Right ventricle myocardium superior (tissue), 1 donor: ENCODE measurements around the gene GRAMD2B. TPM values are rescaled to one million over a fixed set of nuclear protein-coding genes. Genes with fewer than 3 reads are reported as not detected.
A peak's percentile ranks its signal among the peaks of the same experiment; 100 is the strongest.
"Not testable (repeated sequence)": the region's sequence is repeated elsewhere in the genome, so short reads cannot be mapped to it uniquely, and the experiment has no call there.

ENCODE experiments used
- ATAC-seq: fragments of 200-7000 bp; cut with Tn5 transposase; one replicate; pipeline ENCODE4 v1.9.1; 2020; ENCODE audit warnings: mild to moderate bottlenecking; ENCODE audit not compliant: poor library complexity
- DNase-seq: peaks from one replicate; pipeline ENCODE4 v3.0.0-alpha.2; 2020
- intact Hi-C: fragments of 100-400 bp; cut with DNase I; formaldehyde crosslinking; loops from one replicate; pipeline ENCODE4 v1.11.2; 2022
- long read RNA-seq: library from polyadenylated mRNA; unstranded; transcript quantifications from one replicate; pipeline ENCODE4 v2.0.0, GENCODE V29; 2021
- total RNA-seq: library from RNA; stranded (reverse); fragmentation: NEBNext Ultra II Directional; extraction: Animal tissue kit (Norgen Biotek cat#: 25700); gene quantifications from one replicate; pipeline ENCODE4 v1.2.1, GENCODE V29; 2021
- donor health status: DM: no; HTN: yes; CAD: no; lungs with severe emphysema.

The GRAMD2B gene
- 25.4 TPM for total RNA-seq
- long read RNA-seq, transcript GRAMD2B-201 (14 exons, 3,175 nt), result minor isoform, 12 of 53 reads
- long read RNA-seq, transcript GRAMD2B-218 (15 exons, 2,977 nt), result major isoform, 21 of 53 reads
- long read RNA-seq, partial matches to known transcripts, result 6 of 53 reads
- long read RNA-seq, other reads (novel, unspliced or antisense), result 13 of 53 reads

DNA sequence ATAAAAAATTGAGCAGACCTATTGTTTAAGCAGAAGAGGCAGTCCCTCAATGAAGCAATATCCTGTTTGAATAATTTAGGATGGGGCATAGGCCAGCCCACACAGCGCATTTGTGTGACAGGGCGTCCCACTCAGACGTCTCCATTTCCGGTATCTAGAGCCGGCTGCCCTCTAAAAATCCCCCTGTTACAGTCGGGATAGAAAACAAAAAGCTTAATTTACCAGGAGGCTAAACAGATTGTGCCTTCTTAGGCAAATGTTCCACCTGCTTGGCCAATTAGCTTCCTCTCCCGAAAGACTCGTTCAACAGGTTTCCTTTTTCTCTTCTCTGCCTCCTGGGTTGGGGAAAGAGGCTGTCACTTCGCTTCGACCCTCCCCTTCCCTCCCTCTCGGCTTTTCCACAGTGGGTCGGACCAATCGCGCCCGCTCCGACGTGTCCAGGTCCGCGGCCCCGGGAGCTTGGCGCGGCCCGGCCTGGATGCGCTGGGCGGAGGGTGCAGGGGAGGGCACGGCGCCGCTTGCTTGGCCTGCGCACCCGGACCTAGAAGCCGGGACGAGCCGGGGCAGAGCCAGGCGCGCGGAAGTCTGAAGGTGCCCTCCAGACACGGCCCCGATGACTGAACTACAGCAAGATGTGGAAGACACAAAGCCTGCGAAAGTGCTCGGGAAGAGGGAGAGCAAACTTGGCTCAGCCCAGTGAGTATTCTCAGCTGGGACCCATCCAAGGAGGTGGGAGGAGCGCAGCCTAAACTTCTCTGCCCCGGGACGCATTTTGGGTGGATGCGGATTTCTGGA, at the start of gene GRAMD2B:
Gene GRAMD2B (plus strand): TSS at position 416 of the 795 bp plus-strand sequence. CDS start 198 bp downstream, at position 614.
- DNase-seq, result peak; percentile 91
- peak; percentile 98 for ATAC-seq
- intact Hi-C loops, result no loop called here

DNA sequence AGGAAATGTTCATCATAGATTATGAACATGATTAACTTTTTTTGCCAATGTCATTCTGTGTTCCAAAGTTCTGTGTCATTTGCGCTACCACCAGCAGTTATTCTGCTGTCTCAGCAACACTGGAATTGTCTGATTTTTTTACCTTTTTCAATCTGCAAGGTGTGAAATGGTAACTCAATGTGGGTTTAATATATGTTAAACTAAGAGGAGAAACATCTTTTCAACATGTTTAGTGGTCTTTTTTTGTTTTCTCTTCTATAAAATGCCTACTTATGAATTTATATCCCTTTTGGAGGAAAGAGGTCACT, 49.1 kb upstream of the GRAMD2B start:
- no peak for DNase-seq
- ATAC-seq, result no peak
- intact Hi-C loops, result no loop called here

GRCh38 chr5:126376443-126376842, 46.8 kb upstream of the GRAMD2B start:
- ATAC-seq, result no peak
- no peak for DNase-seq
- intact Hi-C loops, result no loop called here

- intact Hi-C loops, result no loop called here
- DNase-seq (no peak), ATAC-seq (no peak)
Observed at GRCh38 chr5:126377424-126377823, 45.8 kb upstream of the GRAMD2B start.

DNA sequence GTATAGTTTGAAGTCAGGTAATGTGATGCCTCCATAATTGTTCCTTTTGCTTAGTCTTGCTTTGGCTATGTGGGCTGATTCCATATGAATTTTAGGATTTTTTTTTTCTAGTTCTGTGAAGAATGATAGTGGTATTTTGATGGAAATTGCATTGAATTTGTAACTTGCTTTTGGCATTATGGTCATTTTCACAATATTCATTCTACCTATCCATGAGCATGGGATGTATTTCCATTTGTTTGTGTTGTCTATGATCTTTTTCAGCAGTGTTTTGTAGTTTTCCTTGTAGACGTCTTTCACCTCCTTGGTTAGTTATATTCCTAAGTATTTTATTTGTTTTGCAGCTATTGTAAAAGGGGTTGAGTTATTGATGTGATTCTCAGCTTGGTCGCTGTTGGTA, 42.9 kb upstream of the GRAMD2B start:
- ATAC-seq, DNase-seq, intact Hi-C loops: not testable (repeated sequence)

GRCh38 chr5:126383246-126383645, 40.0 kb upstream of the GRAMD2B start:
- intact Hi-C loops, result no loop called here
- ATAC-seq (peak; percentile 22), DNase-seq (no peak)

- ATAC-seq, result no peak
- intact Hi-C loops, result no loop called here
- DNase-seq, result no peak
Observed at GRCh38 chr5:126383776-126384175, 39.4 kb upstream of the GRAMD2B start.

DNA sequence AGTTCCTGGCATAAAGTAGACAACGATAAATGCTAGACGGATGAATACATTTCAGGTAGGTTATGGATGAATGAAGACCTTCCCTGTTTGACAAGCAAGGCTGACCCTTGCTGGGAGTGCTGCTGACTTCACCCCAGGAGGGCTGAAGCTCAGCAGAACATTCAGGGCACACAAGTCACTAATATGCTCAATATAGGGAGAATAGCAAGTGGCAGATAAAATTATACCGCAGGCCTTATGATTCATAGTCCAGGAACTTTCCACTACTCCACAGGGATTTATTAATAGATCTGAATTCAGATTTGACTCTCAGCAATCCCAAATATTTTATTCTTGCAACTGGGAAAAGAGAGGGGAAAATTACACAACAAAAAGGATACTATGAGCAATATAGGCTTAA, 38.2 kb upstream of the GRAMD2B start:
- ATAC-seq (peak; percentile 79), DNase-seq (no peak)
- intact Hi-C loops, result no loop called here

DNA sequence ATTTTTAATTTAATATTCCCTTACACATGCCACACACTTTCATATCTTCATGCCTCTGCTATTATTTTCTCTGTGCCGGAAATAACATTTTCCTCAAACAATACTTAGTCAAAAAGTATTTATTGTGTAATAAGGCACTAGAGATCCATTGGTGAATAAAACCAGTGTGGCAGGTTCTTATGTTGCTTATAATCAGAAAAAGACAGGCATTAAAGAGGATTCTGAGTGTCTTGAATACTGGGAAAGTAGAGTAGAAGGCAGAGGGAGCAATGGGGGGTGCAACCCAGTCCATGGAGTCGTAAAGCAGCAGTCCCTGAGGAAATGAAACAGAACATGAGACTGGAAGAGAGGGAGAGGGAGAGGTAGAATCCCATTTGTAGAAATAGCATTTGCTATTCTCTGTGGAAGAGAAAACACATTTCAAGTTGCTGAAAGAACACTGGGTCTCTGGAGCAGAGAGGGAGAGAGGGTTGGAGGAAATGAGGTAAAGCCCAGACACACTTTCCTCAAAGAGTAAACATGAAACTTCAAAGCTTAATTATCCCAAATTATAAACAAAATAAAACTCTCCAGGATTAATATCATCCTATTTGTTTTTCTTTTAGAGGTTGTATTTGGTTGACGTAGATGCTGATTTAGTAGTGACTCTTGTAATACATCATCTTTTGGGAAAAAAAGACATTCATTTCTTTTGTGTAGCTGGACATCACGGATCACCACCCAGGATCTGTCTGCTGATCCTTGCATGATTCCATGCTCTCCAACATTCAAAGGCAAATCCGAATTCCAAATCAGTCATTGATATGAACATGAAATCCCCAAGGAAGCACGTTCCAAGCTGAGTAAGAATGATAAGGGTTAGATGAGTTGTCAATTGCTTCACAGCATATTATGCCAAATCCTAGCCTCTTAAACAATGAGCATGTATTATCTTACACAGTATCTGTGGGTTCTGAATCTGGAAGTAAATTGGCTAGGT, 37.4 kb upstream of the GRAMD2B start:
- no peak for DNase-seq
- peak; percentile 38 for ATAC-seq
- intact Hi-C loops, result no loop called here

- ATAC-seq (no peak), DNase-seq (no peak)
- intact Hi-C loops, result no loop called here
Observed at GRCh38 chr5:126389179-126389578, 34.0 kb upstream of the GRAMD2B start.

DNA sequence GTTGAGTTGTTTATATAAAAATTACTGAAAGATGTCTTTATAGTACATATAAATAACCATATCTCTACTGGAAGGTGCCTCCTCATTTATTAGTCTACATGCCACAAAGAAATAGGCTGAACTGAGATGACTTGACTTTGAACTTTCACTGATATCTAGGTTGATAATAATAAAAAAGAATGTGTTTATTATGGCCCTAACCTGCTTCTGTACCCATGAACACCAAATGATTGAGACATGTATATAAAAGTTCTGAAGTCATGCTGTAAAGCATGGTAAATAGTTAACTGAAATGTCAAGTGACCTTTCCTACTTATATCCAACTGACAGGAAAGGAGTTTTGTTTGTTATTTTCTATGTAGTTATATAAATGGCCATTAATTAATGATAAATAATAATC, 33.2 kb upstream of the GRAMD2B start:
- no peak for ATAC-seq

GRCh38 chr5:126391386-126391785, 31.8 kb upstream of the GRAMD2B start:
- no peak for DNase-seq
- intact Hi-C loops, result no loop called here
- ATAC-seq, result no peak

More for the DNA sequence above, 33.2 kb upstream of the GRAMD2B start:
- DNase-seq, result no peak
- intact Hi-C loops, result no loop called here

DNA sequence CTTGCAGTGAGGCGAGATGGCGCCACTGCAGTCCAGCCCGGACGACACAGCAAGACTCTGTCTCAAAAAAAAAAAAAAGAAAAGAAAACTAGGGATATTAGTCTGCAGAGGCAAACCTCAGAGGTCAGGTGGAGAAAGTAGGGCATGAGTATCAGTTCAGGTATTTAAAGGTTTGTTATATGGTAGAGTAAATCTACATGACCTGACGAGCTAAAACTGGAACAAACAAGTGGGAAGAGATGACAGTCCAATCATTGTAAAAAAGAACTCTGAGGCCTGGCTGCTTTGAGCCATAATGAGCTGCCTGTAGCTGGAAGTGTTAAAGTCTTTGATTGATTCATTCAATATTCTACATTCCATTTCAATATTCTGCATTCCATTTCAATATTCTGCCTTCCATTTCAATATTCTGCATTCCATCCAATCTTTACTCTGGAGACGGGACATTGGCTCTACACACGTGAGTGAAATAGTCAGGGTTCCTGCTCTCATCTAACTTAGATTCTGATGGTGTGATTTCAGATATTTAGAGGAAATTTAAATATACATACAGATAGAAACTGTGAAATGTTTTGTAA, 28.9 kb upstream of the GRAMD2B start:
- ATAC-seq, result no peak

GRCh38 chr5:126395198-126395597, 28.0 kb upstream of the GRAMD2B start:
- ATAC-seq, result no peak
- intact Hi-C loops, result no loop called here
- no peak for DNase-seq

More for the DNA sequence above, 28.9 kb upstream of the GRAMD2B start:
- intact Hi-C loops, result no loop called here
- DNase-seq, result no peak

DNA sequence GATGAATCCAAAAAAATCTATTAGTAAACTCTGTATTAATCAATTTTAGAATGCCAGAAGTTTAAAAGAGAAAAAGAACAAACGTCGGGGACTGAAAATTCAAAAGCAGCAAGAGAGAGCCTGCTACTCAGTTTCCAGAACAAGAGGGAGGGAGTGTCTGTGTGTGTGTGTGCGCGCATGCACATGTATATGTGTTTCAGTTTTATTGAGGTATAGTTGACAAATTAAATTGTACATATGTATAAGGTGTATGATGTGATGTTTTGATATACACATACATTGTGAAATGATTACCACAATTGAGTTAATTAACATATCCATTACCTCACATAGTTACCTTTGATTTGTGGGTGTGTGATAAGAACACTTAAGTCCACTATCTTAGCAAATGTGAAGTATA, 27.6 kb upstream of the GRAMD2B start:
- DNase-seq (no peak), ATAC-seq (no peak)
- intact Hi-C loops, result no loop called here

GRCh38 chr5:126396721-126397120, 26.5 kb upstream of the GRAMD2B start:
- DNase-seq, intact Hi-C loops, ATAC-seq: not testable (repeated sequence)

GRCh38 chr5:126398791-126399190, 24.4 kb upstream of the GRAMD2B start:
- DNase-seq (no peak), ATAC-seq (no peak)
- intact Hi-C loops, result no loop called here

GRCh38 chr5:126400621-126401251, 22.5 kb upstream of the GRAMD2B start:
- DNase-seq (no peak), ATAC-seq (no peak)
- intact Hi-C loops, result no loop called here
